GM19452 (cell line): ENCODE results near the gene IL6ST.
"Not testable (repeated sequence)": the region's sequence is repeated elsewhere in the genome, so short reads cannot be mapped to it uniquely, and the experiment has no call there.

ENCODE experiments used
- ATAC-seq: cut with Tn5 transposase; IDR thresholded peaks from one replicate; pipeline ENCODE4 v1.9.1; 2021; ENCODE audit not compliant: unreplicated experiment

The IL6ST gene

GRCh38 chr5:55994495-55994997 is at the start of gene IL6ST:
IL6ST (minus strand) TSS chr5:55994963; CDS start chr5:55976278, 18,685 bp downstream.
- peak; percentile 44 for ATAC-seq

GRCh38 chr5:56039985-56040384 is 45.2 kb upstream of the IL6ST start:
- ATAC-seq = no peak

GRCh38 chr5:56038206-56038605 is 43.4 kb upstream of the IL6ST start:
- not testable (repeated sequence) for ATAC-seq

- no peak for ATAC-seq
Observed at GRCh38 chr5:56037531-56038010, 42.8 kb upstream of the IL6ST start.

DNA sequence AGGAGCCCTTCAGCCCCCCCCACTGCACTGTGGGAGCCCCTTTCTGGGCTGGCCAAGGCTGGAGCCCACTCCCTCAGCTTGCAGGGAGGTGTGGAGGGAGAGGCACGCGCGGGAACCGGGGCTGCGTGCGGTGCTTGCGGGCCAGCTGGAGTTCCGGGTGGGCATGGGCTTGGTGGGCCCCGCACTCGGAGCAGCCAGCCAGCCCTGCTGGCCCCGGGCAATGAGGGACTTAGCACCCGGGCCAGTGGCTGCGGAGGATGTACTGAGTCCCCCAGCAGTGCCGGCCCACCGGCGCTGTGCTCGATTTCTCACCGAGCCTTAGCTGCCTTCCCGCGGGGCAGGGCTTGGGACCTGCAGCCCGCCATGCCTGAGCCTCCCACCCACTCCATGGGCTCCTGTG is 40.6 kb upstream of the IL6ST start:
- ATAC-seq = not testable (repeated sequence)

GRCh38 chr5:56029871-56030630 is 35.3 kb upstream of the IL6ST start:
- ATAC-seq = not testable (repeated sequence)

GRCh38 chr5:56029457-56029856 is 34.7 kb upstream of the IL6ST start:
- no peak for ATAC-seq

DNA sequence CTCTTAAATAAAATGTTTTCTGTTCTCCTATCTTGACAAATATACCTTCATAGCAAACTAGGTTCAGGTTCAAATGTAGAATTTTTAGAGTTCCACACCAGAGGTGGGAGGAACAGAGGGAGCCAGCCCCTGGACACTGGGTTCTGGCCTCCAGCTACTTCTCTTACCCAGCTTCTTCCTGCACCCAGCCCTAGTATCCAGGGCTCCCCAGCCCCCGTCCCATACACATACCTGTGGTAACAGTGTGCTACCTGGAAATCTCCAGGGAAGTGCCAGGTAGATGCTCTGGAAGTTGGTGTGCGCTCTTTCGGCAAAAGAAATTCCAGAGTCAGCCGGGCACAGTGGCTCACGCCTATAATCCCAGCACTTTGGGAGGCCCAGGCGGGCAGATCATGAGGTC is 33.9 kb upstream of the IL6ST start:
- no peak for ATAC-seq

- peak; percentile 87 for ATAC-seq
Observed at GRCh38 chr5:56026863-56027300, 32.1 kb upstream of the IL6ST start.

DNA sequence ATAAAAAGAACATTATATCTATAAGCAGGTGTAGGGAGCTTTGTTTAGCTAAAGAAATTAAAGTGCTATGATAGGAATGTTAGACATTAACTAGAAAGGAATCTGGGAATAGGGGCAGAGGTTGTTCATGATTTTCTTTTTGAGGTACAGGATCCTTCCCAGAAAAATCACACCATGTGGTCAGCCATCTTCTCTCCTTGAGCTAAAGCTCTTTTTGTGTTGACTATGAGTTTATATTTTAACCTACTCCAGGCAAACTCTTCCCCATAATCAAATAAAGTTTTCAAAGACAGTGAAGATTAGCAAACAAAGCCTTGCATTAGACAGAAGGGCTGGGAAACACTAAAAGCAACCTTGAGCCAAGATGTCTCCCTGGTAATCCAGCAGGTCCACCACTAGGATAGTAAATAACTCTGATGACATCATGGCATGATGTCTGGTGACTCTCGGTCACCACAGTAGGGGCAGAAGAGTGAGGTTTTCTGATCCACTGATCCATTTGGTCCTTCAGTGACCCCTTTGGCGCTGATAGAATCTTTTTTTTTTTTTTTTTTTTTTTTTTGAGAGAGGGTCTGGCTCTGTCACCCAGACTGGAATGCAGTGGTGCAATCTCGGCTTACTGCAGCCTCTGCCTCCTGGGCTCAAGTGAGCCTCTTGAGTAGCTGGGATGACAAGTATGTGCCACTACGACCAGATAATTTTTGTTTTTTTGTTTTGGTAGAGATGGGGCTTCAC is 30.6 kb upstream of the IL6ST start:
- no peak for ATAC-seq

GRCh38 chr5:56024810-56025150 is 30.0 kb upstream of the IL6ST start:
- ATAC-seq = no peak

DNA sequence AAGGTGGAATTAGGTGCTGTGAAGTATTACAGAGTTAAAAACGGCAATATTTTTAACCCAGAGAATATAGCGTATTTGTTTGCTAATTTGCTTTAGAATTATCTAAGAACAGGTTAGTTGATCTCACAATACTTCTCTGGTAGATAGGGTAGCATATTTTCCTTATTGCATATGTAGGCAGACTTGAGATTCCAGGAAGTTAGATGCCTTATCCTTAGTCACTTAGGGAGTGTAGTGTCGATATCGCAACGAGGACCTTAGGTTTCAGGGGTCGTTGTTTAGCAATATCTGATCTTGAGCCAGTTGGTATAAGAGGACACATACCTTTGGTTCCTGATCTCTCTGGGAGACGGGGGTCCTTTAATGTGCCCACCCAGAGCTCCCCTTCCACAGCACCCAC is 28.5 kb upstream of the IL6ST start:
- no peak for ATAC-seq

GRCh38 chr5:56019306-56020272 is 24.8 kb upstream of the IL6ST start:
- ATAC-seq = no peak

- ATAC-seq = no peak
Observed at GRCh38 chr5:56018832-56019231, 24.1 kb upstream of the IL6ST start.

GRCh38 chr5:56014701-56015100 is 19.9 kb upstream of the IL6ST start:
- not testable (repeated sequence) for ATAC-seq

DNA sequence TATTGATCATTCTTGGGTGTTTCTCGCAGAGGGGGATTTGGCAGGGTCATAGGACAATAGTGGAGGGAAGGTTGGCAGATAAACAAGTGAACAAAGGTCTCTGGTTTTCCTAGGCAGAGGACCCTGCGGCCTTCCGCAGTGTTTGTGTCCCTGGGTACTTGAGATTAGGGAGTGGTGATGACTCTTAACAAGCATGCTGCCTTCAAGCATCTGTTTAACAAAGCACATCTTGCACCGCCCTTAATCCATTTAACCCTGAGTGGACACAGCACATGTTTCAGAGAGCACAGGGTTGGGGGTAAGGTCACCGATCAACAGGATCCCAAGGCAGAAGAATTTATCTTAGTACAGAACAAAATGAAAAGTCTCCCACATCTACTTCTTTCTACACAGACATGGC is 19.2 kb upstream of the IL6ST start:
- not testable (repeated sequence) for ATAC-seq

DNA sequence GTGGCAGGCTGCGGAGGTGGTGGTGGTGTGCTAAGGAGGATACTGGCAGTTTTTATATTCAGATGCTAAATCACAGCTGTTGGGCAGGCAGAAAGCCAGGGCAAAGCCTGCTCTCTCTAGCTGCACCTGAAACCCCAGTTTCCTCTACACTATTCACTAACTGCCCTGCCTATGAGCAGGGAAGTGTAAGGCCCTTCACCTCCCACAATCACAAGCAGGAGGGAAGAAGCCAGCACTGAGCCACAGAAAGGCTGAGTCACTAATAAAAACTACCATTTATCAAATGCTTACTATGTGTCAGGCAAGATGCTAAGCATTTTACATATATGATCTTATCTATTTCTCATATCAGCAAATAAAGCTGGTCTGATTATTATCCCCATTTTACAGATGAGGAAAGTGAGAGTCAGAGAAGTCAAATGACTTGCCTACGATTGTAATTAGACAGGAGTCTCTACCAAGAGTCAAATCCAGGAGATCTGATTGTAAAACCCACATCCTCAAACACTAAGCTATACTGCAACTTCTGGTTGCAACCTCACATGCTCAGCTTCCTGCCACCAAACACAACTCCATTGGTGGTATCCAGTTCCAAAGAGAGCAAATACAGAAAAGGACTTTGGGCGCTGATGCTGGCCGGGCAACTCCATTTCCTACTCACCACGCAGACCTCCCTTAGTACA is 17.7 kb upstream of the IL6ST start:
- peak; percentile 81 for ATAC-seq

DNA sequence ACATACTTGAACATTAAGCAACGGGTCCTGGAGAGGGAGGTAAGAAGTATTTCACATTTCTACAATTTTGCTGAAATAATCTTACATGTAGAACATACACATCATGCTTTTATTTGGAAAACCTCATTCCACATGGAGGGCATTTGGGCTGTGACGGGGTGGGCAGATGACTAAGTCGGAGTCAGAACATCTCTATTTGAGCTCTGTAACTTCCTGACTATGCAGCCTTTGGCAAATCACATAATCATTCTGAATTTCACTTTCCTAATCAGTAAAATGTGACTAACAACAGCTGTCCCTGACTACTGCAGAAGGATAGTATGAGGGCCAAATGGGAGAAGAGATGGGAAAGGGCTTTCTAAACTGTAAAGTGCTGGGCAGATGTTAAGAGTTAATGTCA is 17.1 kb upstream of the IL6ST start:
- peak; percentile 22 for ATAC-seq

DNA sequence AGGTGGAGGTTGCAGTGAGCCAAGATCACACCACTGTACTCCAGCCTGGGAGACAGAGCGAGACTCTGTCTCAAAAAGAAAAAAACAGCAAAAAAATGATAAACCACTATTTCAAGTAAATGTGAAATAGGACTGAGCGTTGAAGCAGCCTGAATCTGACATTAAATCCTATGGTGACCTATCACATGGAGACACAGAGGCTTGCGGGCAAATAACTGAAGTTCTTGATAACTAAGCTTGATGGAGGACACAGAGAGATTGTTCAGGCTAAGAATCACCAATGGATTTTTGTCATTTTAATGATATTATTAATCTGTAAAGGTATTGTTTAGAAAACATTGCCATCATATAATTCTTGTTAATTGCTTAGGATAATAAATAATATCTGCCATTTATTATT is 15.7 kb upstream of the IL6ST start:
- ATAC-seq = no peak

GRCh38 chr5:56006600-56006999 is 11.8 kb upstream of the IL6ST start:
- no peak for ATAC-seq
